ENCODE results near the gene SLAIN2.
"Not testable (repeated sequence)": the region's sequence is repeated elsewhere in the genome, so short reads cannot be mapped to it uniquely, and the experiment has no call there.

SLAIN2 gene

GRCh38 chr4:48370260-48371134 lies 29.2 kb downstream of the SLAIN2 start:
- DNase-seq: no peak

GRCh38 chr4:48372272-48372671 lies 30.9 kb downstream of the SLAIN2 start:
- DNase-seq: no peak

- no peak for DNase-seq
Measured at GRCh38 chr4:48375651-48376304, 34.4 kb downstream of the SLAIN2 start.

DNA sequence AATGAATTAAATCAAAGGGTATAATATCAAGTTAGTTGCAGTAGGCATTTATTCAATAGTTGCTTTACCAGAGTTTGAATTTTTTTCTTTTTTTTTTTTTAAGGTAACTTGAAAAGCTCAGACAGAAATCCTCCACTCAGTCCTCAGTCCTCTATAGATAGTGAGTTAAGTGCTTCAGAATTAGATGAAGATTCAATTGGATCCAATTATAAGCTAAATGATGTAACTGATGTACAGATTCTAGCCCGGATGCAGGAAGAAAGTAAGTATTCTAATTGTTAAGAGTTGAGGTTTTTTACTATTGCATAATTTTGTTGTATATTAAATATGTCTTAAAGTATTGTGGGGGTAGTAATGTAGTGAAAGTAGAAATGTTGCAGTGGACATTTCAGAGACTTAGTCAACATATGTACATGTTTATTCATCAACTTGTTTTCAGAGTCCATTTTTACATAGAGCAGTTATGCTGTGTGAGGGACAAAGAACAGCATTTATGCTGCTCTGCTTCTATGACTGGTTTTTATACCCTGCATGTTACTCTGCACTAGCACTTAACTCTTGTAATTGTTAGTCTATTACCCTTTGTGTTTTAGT lies 38.4 kb downstream of the SLAIN2 start:
- no peak for DNase-seq

DNA sequence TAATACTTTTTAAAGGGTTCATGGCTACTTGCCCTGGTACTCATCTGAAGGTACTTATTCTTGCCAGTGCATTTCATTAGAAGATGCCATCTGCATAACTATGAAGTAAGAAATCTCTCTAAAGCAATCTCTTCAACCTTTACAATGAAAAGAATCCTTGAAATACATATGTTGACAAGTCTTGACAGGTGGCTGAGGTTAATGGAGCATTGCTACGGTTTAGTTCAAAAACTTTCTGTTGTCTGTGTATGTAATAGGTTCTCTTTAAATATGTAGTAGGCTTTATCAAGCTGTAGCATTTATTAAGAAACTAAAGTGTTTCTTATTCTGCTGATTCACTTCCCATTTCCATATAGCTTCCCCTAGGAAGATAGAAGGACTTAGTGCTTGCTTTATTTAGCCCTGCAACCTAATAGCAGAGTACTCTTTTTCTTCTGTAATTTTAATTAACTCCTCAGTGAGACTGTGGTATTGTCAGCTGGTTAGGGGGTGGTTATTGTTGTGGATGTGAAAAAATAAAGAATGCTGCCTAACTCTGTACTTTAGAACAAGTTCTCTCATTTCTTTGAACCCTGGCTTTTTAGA lies 39.3 kb downstream of the SLAIN2 start:
- DNase-seq: no peak

GRCh38 chr4:48388525-48389154 lies 47.3 kb downstream of the SLAIN2 start:
- DNase-seq: no peak

DNA sequence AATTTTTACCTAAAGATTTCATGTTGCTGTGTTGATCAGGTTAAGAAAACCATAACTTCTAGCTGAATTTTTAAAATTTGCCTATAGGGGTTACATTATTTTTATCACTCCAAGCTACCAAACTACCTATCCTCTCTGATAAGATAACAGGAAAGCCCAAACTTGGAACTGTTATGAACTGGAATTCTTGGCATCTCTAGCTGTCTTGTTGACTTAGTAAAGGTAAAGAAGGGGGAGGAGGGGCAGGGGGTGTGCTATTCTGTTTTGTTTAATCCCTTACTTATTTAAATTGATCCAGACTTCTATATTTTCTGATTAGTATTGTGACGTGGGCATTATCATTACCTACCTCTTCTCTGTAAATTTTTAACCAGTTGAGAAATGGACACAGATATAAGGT lies 54.7 kb downstream of the SLAIN2 start:
- DNase-seq: no peak

DNA sequence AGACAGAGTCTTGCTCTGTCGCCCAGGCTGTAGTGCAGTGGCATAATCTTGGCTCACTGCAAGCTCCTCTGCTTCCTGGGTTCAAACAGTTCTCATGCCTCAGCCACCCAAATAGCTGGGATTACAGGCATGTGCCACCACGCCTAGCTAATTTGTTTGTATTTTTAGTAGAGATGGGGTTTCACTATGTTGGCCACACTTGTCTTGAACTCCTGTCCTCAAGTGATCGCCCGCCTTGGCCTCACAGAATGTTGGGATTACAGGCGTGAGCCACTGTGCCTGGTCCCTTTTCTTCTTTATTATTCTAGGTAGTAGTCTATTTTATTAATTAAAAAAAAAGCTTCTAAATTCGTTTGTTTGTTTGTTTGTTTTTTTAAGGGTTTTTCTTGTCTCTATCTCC lies 59.1 kb downstream of the SLAIN2 start:
- DNase-seq: no peak

- no peak for DNase-seq
Measured at GRCh38 chr4:48403358-48403757, 62.0 kb downstream of the SLAIN2 start.

DNA sequence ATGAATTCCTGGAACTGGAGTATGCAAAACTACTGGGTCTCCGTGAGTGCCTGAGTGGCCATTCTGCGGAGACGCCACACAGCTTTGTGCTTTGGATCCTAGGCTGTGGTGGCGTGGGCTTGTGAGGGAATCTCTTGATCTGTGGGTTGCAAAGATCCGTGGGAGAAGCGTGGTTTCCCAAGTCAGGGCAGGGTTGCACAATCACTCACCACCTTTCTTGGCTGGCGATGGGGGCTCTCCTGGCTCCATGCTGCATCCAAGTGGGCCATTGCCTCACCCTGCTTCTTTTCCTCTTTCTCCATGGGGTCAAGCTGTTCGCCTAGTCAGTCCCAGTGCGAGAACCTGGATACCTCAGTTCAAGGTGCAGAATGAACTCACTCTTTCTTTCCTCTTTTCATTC lies 62.5 kb downstream of the SLAIN2 start:
- DNase-seq: no peak

DNA sequence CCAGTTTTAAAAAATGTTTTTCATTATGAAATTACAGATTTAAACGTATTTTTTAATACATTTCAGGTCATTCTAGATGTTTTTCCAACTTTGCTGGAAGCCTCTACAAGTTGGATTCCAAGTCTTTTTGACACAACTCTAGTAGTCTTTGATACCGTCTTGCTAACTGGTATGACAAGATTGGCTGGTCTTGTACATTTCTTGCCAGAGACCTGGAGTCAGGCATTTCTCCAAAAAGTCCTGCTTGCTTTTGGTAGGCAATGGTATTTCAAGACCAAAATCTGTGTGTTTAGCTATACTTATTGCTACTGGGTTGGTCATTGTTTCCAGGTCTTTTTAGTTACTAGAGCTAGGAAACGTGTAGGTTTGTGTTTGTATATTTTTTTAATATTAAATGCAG lies 64.6 kb downstream of the SLAIN2 start:
- no peak for DNase-seq

DNA sequence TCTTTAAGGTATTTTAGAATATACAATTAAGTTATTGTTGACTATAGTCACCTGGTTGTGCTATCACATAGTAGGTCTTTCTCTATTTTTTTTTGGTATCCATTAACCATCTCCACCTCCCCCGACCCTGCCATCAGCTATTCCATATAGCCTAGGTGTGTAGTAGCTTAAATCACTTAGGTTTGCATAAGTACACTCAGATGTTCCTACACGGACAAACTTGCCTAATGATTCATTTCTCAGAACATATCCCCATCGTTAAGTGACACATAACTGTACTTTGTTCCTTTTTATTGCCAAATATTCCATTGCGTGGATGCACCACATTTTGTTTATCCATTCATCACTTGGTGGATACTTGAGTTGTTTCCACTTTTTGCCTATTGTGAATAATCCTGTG lies 67.9 kb downstream of the SLAIN2 start:
- DNase-seq: no peak

- no peak for DNase-seq
Measured at GRCh38 chr4:48410812-48411211, 69.5 kb downstream of the SLAIN2 start.

DNA sequence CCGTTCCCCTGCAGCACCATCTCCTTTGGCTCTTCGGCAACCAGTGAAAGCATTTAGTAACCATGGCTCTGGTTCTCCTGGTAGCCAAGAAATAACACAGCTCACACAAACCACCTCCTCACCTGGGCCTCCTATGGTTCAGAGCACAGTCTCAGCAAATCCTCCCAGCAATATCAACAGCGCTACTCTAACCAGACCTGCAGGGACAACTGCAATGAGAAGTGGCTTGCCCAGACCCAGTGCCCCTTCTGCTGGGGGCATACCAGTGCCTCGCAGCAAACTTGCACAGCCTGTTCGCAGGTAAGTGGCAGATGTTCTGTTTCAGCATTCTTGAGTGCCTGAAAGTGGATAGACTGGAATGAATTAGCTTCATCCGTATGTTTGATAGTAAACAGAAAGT lies 78.8 kb downstream of the SLAIN2 start:
- no peak for DNase-seq

DNA sequence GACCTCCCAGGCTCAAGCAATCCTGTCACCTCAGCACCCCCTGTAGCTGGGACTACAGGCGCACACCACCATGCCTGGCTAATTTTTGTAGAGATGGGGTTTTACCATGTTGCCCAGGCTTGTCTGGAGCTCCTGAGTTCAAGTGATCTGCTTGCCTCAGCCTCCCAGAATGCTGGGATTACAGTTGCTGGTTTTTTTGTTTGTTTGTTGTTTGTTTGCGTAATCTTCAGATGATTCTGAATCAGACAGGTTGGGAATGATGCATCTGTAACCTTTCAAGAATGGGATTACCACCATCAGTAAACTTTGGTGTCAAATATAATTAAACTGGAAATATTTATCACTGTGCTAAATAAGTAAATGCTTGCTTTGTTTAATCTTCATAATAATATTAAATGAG lies 79.8 kb downstream of the SLAIN2 start:
- DNase-seq: no peak

DNA sequence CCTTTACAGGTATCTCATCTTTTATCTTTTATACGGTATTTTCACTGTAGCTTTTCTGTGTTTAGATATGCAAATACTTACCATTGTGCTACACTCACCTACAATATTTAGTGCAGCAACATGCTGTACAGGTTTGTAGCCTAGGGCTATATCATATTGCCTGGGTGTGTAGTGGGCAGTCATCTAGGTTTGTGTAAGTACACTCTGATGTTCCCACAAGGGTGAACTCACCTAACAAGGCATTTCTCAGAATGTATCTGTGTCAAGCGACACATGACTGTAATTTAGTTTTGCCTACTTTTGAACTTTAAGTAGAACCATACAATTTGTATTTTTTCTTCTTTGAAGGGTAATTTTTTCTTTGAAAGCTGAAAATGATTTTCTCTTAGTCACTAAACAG lies 87.6 kb downstream of the SLAIN2 start:
- no peak for DNase-seq

GRCh38 chr4:48429709-48430474 lies 88.6 kb downstream of the SLAIN2 start:
- no peak for DNase-seq

- DNase-seq: no peak
Measured at GRCh38 chr4:48431401-48431800, 90.1 kb downstream of the SLAIN2 start.

- no peak for DNase-seq
Measured at GRCh38 chr4:48432017-48432416, 90.7 kb downstream of the SLAIN2 start.

DNA sequence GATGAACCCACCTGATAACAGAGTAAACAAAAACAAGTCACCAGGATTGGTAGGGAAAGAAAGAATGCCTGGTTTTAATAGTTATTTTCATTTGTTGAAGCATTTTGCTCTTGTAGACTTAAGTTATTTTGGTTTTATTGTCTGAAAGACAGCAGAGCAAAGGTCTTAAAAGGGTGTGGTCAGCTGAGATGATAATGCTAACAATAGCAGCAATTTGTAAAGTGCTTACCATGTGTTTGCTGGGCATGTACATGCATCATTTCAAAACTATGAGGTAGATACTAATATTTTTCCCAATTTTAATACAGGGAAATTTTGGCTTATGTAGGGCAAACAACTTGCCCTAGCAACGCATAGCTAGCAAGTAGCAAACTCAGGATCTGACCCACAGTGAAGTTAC lies 95.0 kb downstream of the SLAIN2 start:
- no peak for DNase-seq

- DNase-seq: no peak
Measured at GRCh38 chr4:48439988-48440387, 98.7 kb downstream of the SLAIN2 start.

- not testable (repeated sequence) for DNase-seq
Measured at GRCh38 chr4:48440914-48441313, 99.6 kb downstream of the SLAIN2 start.
